Measurements from ENCODE around the gene MRPL36. TPM values are rescaled to one million over a fixed set of nuclear protein-coding genes. Genes with fewer than 3 reads are reported as not detected.

The MRPL36 gene
- total RNA-seq, 4 donors from 2014 or later: 67.8 to 106 (median 75.3) TPM

DNA sequence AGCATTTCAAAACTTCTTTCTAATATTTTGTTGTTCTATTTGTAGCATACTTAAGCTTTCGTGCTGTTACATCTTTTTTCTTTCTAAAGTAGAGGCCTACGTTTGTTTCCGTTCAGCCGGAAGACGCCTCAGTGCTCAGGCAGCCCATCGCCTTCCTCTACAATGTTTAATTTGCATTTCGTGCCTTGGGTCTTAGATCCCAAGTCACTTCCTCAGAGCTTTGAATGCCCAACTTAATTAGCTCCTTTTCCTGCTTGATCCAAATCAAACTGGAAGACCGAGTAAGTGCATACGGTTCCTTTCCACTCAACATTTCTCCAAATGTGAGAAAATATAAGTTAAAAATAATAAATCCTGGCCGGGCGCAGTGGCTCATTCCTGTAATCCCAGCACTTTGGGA, 43.2 kb downstream of the MRPL36 start:
- Histone ChIP-seq H3K27ac (no peak overlapping the region), H3K36me3 (no peaks in the 10 kb centered on the region), H3K4me1 (no peaks in the 10 kb centered on the region), H3K27me3 (peaks cover 0 to 3% (median 0%) of the 10 kb centered on the region in 3 donors), H3K4me3 (no peak overlapping the region), H3K9me3 (no peaks in the 10 kb centered on the region)
- in situ Hi-C loops (cut with MboI; ENCODE audit: low sequenced_read_pairs in 4 of 4) (loop anchor here in 3 of 4 donors (25.0 kb wide), 1 partner anchor 281 kb away; no protein-coding TSS in a partner anchor), intact Hi-C loops (cut with DNase I; ENCODE audit: low total_unique reads) (no loop called here)
- TF ChIP-seq POLR2A (IDR thresholded peaks at IDR 0.05): no peak
- TF ChIP-seq, protein P1, sequence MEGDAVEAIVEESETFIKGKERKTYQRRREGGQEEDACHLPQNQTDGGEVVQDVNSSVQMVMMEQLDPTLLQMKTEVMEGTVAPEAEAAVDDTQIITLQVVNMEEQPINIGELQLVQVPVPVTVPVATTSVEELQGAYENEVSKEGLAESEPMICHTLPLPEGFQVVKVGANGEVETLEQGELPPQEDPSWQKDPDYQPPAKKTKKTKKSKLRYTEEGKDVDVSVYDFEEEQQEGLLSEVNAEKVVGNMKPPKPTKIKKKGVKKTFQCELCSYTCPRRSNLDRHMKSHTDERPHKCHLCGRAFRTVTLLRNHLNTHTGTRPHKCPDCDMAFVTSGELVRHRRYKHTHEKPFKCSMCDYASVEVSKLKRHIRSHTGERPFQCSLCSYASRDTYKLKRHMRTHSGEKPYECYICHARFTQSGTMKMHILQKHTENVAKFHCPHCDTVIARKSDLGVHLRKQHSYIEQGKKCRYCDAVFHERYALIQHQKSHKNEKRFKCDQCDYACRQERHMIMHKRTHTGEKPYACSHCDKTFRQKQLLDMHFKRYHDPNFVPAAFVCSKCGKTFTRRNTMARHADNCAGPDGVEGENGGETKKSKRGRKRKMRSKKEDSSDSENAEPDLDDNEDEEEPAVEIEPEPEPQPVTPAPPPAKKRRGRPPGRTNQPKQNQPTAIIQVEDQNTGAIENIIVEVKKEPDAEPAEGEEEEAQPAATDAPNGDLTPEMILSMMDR (IDR thresholded peaks at IDR 0.05 in 4 of 5, conservative IDR thresholded peaks at IDR 0.05 in 1 of 5): no peak
- DNase-seq (no peak), ATAC-seq (no peak)

DNA sequence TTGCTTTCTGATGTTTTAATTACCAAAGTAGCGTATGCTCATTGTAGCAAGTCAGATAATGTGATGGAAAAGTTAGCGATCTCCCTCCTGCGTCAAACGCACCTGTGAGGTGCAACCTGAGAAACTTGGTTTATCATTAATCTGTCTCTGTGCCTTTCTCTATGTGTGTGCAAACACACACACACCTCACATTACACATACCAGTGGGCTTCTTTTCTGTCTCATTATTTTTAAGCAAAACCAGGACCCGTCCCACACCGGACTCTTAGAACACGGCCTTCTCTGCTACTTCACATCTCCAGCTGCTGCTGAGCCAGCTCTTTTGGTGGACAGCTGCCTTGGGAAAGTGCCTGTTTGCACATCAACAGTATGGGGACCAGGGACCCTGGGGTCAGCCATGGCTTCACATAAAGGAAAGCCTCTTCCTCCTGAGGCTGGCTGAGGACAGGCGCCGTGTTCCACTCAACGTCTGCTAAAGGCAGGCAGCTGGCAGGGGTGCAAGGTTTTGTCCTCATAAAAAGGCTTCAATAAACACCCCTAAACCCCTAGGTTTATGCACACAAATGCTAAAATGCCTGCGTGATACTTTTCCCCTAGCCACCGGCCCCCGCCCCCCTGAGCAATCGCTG, 44.2 kb downstream of the MRPL36 start:
- no peak overlapping the region for H3K4me3 ChIP-seq
- no peak for ATAC-seq
- intact Hi-C loops (cut with DNase I; ENCODE audit: low total_unique reads) (no loop called here), in situ Hi-C loops (cut with MboI; ENCODE audit: low sequenced_read_pairs in 4 of 4) (loop anchor here in 3 of 4 donors (25.0 kb wide), 1 partner anchor 282 kb away; no protein-coding TSS in a partner anchor)
- no peak for DNase-seq
- TF ChIP-seq, protein P1 (IDR thresholded peaks at IDR 0.05 in 4 of 5, conservative IDR thresholded peaks at IDR 0.05 in 1 of 5): no peak
- TF ChIP-seq POLR2A (IDR thresholded peaks at IDR 0.05): no peak
- H3K27ac ChIP-seq: no peak overlapping the region
- H3K4me1 ChIP-seq: no peaks in the 10 kb centered on the region
- H3K36me3 ChIP-seq: no peaks in the 10 kb centered on the region
- H3K9me3 ChIP-seq: no peaks in the 10 kb centered on the region
- H3K27me3 ChIP-seq: peaks cover 0 to 7% (median 0%) of the 10 kb centered on the region in 3 donors

DNA sequence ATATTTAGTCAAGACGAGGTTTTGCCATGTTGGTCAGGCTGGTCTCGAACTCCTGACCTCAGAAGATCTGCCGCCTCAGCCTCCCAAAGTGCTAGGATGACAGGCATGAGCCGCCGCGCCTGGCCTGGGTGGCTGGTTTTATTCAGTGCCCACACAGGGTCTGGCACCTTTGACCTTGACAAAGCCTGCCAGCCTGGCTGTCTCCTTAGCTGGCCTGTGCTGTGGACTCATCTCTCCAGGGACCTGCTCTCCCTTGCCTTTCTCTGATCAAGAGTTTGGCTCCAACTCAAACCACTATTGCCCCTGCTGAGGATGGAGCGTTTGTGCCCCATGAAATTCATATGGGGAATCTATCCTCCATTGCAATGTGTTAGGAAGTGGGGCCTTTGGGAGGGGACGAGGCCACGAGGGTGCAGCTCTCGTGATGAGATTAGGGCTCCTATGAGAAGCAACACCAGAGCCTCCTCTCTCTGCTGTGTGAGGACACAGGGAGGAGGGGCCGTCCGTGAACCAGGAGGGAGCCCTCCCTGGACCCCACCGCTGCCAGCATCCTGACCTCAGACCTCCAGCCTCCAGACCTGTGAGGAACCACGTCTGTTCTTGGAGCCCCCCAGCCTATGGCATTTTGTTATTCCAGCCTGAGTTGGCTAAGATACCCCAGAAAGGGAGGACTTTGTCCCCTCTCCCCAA, 45.0 kb downstream of the MRPL36 start:
- no peak for TF ChIP-seq POLR2A (IDR thresholded peaks at IDR 0.05)
- TF ChIP-seq, protein P1 (IDR thresholded peaks at IDR 0.05 in 4 of 5, conservative IDR thresholded peaks at IDR 0.05 in 1 of 5): no peak
- intact Hi-C loops (cut with DNase I; ENCODE audit: low total_unique reads): no loop called here
- Histone ChIP-seq H3K9me3 (no peaks in the 10 kb centered on the region), H3K36me3 (no peaks in the 10 kb centered on the region), H3K27me3 (peaks cover 0 to 7% (median 0%) of the 10 kb centered on the region in 3 donors), H3K4me3 (no peak overlapping the region), H3K4me1 (no peaks in the 10 kb centered on the region), H3K27ac (no peak overlapping the region)
- DNase-seq (no peak), ATAC-seq (no peak)
- in situ Hi-C loops (cut with MboI; ENCODE audit: low sequenced_read_pairs in 4 of 4): loop anchor here in 3 of 4 donors (25.0 kb wide), 1 partner anchor 283 kb away; no protein-coding TSS in a partner anchor

DNA sequence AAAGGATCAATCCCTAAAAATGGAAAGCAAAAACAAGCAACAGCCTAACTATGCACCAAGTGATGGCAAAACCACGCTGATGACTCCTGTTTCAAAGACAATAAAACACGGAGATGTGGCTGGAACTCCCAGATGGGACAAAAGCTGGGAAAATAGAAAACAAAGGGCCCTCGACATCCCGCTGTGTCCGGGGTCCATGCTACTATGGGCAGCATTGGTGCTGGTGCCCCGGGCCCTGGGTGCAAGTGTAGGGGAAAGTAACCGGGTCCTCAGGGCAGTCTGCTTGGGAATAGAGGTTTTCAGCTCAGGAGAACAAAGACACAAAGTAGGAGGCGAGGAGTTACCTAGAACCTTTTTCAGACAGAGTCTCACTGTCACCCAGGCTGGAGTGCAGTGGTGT, 46.1 kb downstream of the MRPL36 start:
- no peak for DNase-seq
- Histone ChIP-seq H3K36me3 (no peaks in the 10 kb centered on the region), H3K9me3 (no peaks in the 10 kb centered on the region), H3K4me1 (no peaks in the 10 kb centered on the region), H3K27me3 (peaks cover 0 to 7% (median 0%) of the 10 kb centered on the region in 3 donors), H3K27ac (no peak overlapping the region), H3K4me3 (no peak overlapping the region)
- intact Hi-C loops (cut with DNase I; ENCODE audit: low total_unique reads) (no loop called here), in situ Hi-C loops (cut with MboI; ENCODE audit: low sequenced_read_pairs in 4 of 4) (loop anchor here in 3 of 4 donors (25.0 kb wide), 1 partner anchor 284 kb away; no protein-coding TSS in a partner anchor)
- no peak for ATAC-seq
- TF ChIP-seq, protein P1 (IDR thresholded peaks at IDR 0.05 in 4 of 5, conservative IDR thresholded peaks at IDR 0.05 in 1 of 5): no peak
- no peak for TF ChIP-seq POLR2A (IDR thresholded peaks at IDR 0.05)
